Bronchial epithelial cell (primary cell): ENCODE results near the gene THOC6. TPM values are rescaled to one million over a fixed set of nuclear protein-coding genes. Genes with fewer than 3 reads are reported as not detected.
"Not testable (repeated sequence)": the region's sequence is repeated elsewhere in the genome, so short reads cannot be mapped to it uniquely, and the experiment has no call there.

Experiments used
- DNase-seq: peaks from one replicate; pipeline ENCODE4 v3.0.0-alpha.2; 2010; ENCODE audit warnings: low read depth
- FAIRE-seq: peaks from 2 replicates; lab custom pipeline; 2011; peaks lifted over from hg19 to GRCh38; lab: Jason Lieb, UNC
- H3K27me3 ChIP-seq: 2 replicates; pipeline ENCODE4 v1.5.1; 2011; ENCODE audit warnings: low read length; ENCODE audit not compliant: control insufficient read depth, insufficient read depth
- H3K36me3 ChIP-seq: 2 replicates; pipeline ENCODE4 v1.5.1; 2011; ENCODE audit warnings: low read length; ENCODE audit not compliant: control insufficient read depth, insufficient read depth
- H3K4me3 ChIP-seq: 2 replicates; pipeline ENCODE4 v1.5.1; 2011; ENCODE audit warnings: mild to moderate bottlenecking, low read depth, low read length, control low read depth
- CTCF ChIP-seq: IDR thresholded peaks from 2 replicates; pipeline ENCODE4 v1.5.1; 2011; ENCODE audit warnings: mild to moderate bottlenecking, moderate library complexity, low read length, control low read depth, inconsistent platforms; ENCODE audit not compliant: insufficient read depth, severe bottlenecking
- total RNA-seq: library from RNA; depleted of rRNA; stranded (reverse); fragments of >200 nt; gene quantifications from 2 replicates; pipeline ENCODE4 v1.2.1, GENCODE V29; 2014

Gene THOC6
- total RNA-seq, 1 donor from 2014 or later: 28.4 TPM

GRCh38 chr16:3065069-3065741 is 41.4 kb downstream of the THOC6 start, which contains the start of gene IL32:
Gene IL32 (plus strand): TSS chr16:3065640. CDS start chr16:3065812, 172 bp downstream.
- Histone ChIP-seq H3K36me3 (no peaks in the 10 kb centered on the region), H3K4me3 (peak within 1 kb of the TSS; percentile 16), H3K27me3 (no peaks in the 10 kb centered on the region)
- DNase-seq (peak; percentile 78), FAIRE-seq (no peak)
- no peak for TF ChIP-seq CTCF

GRCh38 chr16:3065742-3066439 is 42.1 kb downstream of the THOC6 start:
- no peak for FAIRE-seq
- H3K4me3 ChIP-seq: peak overlapping the region; percentile 16
- TF ChIP-seq CTCF: no peak

GRCh38 chr16:3066440-3066748 is 42.6 kb downstream of the THOC6 start:
- no peak for TF ChIP-seq CTCF
- Histone ChIP-seq H3K27me3 (no peaks in the 10 kb centered on the region), H3K4me3 (peak overlapping the region; percentile 16), H3K36me3 (no peaks in the 10 kb centered on the region)
- FAIRE-seq (no peak), DNase-seq (no peak)

More at GRCh38 chr16:3065742-3066439, 42.1 kb downstream of the THOC6 start:
- no peaks in the 10 kb centered on the region for H3K27me3 ChIP-seq
- no peaks in the 10 kb centered on the region for H3K36me3 ChIP-seq
- DNase-seq: no peak

- FAIRE-seq (no peak), DNase-seq (no peak)
- Histone ChIP-seq H3K4me3 (no peak overlapping the region), H3K36me3 (no peaks in the 10 kb centered on the region), H3K27me3 (no peaks in the 10 kb centered on the region)
- TF ChIP-seq CTCF: no peak
Observed at GRCh38 chr16:3068487-3068886, 44.7 kb downstream of the THOC6 start.

- not testable (repeated sequence) for H3K4me3 ChIP-seq
Observed at GRCh38 chr16:3069146-3069545, 45.3 kb downstream of the THOC6 start.

GRCh38 chr16:3070608-3071111 is 46.8 kb downstream of the THOC6 start:
- H3K27me3 ChIP-seq: no peaks in the 10 kb centered on the region
- TF ChIP-seq CTCF: no peak

More at GRCh38 chr16:3069146-3069545, 45.3 kb downstream of the THOC6 start:
- not testable (repeated sequence) for H3K27me3 ChIP-seq, FAIRE-seq, DNase-seq, H3K36me3 ChIP-seq

More at GRCh38 chr16:3070608-3071111, 46.8 kb downstream of the THOC6 start:
- DNase-seq: no peak
- no peak for FAIRE-seq
- no peaks in the 10 kb centered on the region for H3K36me3 ChIP-seq
- no peak overlapping the region for H3K4me3 ChIP-seq
